ENCODE measurements around the gene CHRNA7.

DNA sequence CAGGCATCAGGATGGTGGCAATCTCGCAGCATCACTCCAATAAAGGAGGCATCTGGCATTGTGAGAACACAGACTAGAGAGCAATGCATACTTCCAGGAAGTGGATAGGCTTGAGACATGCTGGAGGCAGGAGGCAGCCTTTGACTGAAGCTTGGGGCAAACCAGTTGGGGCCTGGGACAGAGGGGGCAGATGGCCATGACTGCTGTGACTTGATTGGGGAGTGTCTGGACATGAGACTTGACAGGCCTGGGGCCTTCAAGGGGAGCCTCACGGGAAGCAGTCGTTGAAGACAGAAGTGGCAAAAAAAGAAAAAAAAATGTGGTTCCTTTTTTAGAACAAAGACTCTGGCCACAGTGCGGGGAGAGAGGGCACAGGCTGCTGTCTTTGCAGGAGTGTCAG lies 44.7 kb upstream of the CHRNA7 start:
- TF ChIP-seq, protein P1, sequence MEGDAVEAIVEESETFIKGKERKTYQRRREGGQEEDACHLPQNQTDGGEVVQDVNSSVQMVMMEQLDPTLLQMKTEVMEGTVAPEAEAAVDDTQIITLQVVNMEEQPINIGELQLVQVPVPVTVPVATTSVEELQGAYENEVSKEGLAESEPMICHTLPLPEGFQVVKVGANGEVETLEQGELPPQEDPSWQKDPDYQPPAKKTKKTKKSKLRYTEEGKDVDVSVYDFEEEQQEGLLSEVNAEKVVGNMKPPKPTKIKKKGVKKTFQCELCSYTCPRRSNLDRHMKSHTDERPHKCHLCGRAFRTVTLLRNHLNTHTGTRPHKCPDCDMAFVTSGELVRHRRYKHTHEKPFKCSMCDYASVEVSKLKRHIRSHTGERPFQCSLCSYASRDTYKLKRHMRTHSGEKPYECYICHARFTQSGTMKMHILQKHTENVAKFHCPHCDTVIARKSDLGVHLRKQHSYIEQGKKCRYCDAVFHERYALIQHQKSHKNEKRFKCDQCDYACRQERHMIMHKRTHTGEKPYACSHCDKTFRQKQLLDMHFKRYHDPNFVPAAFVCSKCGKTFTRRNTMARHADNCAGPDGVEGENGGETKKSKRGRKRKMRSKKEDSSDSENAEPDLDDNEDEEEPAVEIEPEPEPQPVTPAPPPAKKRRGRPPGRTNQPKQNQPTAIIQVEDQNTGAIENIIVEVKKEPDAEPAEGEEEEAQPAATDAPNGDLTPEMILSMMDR (IDR thresholded peaks at IDR 0.05), result no peak
- TF ChIP-seq ZFX (IDR thresholded peaks at IDR 0.05; ENCODE audit: borderline replicate concordance), result no peak
